Activated B cell treated with CpG ODN at 0.5 μM for 24 hours (primary cell): Measurements from ENCODE around the gene SKP2. TPM values are rescaled to one million over a fixed set of nuclear protein-coding genes. Genes with fewer than 3 reads are reported as not detected.

ENCODE experiments used
- ATAC-seq: fragments of 200-7000 bp; cut with Tn5 transposase; one replicate; pipeline ENCODE4 v1.10.0; 2021; ENCODE audit warnings: low read depth, mild to moderate bottlenecking, moderate library complexity
- CTCF ChIA-PET: fragments of 350-600 bp; sonication (Branson Sonifier 250); formaldehyde crosslinking; loops from one replicate; lab custom pipeline; 2021; ENCODE audit warnings: antibody characterized with exemption; lab: Charles Lee
- POLR2A ChIA-PET: fragments of 350-600 bp; sonication (Branson Sonifier 250); formaldehyde crosslinking; loops from one replicate; lab custom pipeline; 2021; ENCODE audit warnings: antibody characterized with exemption; lab: Charles Lee
- DNase-seq: peaks from one replicate; pipeline ENCODE4 v3.0.0; 2022
- H3K27ac Mint-ChIP-seq: one replicate; pipeline ENCODE4 v1.8.0; 2020; ENCODE audit warnings: mixed read lengths
- H3K27me3 Mint-ChIP-seq: one replicate; pipeline ENCODE4 v1.8.0; 2021; ENCODE audit warnings: mixed read lengths
- H3K36me3 Mint-ChIP-seq: one replicate; pipeline ENCODE4 v1.8.0; 2021; ENCODE audit warnings: low read depth, mixed read lengths
- H3K4me1 Mint-ChIP-seq: one replicate; pipeline ENCODE4 v1.8.0; 2021; ENCODE audit warnings: mixed read lengths
- H3K4me3 Mint-ChIP-seq: one replicate; pipeline ENCODE4 v1.8.0; 2020; ENCODE audit warnings: mild to moderate bottlenecking, mixed read lengths
- H3K9me3 Mint-ChIP-seq: one replicate; pipeline ENCODE4 v1.8.0; 2020; ENCODE audit warnings: mixed read lengths
- CTCF ChIP-seq: fragments of 200-600 bp; IDR thresholded peaks from one replicate; pipeline ENCODE4 v1.8.0; 2022; ENCODE audit warnings: antibody characterized with exemption, mild to moderate bottlenecking
- intact Hi-C: fragments of 100-400 bp; cut with micrococcal nuclease; formaldehyde crosslinking; loops from one replicate; pipeline ENCODE4 v1.15.1; 2024
- total RNA-seq: library from RNA; stranded (reverse); gene quantifications from 2 replicates; pipeline ENCODE4 v1.2.3, GENCODE V29; 2022

SKP2 gene
- total RNA-seq, 1 donor from 2014 or later, result 18.5 TPM

GRCh38 chr5:36228505-36228904, 76.6 kb downstream of the SKP2 start:
- ATAC-seq, result no peak

DNA sequence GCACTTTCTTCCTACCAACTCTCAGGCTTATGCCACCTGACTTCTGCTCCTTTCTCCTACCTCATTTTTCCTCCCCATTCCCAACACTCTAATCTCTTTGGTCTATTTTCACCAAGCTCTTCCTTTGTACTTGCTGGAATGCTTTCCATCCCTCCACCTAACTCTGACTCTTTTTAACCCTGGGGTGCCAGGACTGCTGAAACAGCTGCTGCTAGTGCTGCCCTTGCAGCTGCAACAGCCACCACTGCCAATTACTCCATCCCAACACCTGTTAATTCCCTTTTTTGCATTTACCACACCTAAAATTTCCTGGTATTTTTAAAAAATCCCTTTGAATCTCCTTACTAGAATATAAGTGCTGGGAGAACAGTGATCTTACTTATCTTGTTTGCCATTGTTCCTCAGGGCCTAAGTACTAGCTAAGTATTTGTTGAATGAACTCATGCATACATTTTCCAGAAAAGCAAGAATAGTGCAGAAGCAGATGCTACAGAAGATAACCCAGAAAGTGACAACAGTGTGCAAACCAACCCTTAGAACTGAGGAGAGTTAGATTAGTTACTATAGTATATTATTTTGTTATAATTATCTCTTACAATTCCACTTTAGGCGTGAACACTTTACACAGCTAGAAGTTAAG, 78.4 kb downstream of the SKP2 start:
- Mint-ChIP-seq H3K4me1 (no peaks in the 10 kb centered on the region), H3K36me3 (no peaks in the 10 kb centered on the region), H3K27ac (no peak overlapping the region), H3K9me3 (no peaks in the 10 kb centered on the region), H3K4me3 (no peak overlapping the region), H3K27me3 (no peaks in the 10 kb centered on the region)
- ChIA-PET POLR2A (interaction anchor here (1.2 kb wide), 1 partner anchor 12 kb away, joined by 4 read pairs; no protein-coding TSS in a partner anchor), CTCF (no interaction called here)
- intact Hi-C loops, result no loop called here
- ATAC-seq (no peak), DNase-seq (no peak)
- TF ChIP-seq CTCF, result no peak

More at GRCh38 chr5:36228505-36228904, 76.6 kb downstream of the SKP2 start:
- Mint-ChIP-seq H3K9me3 (no peaks in the 10 kb centered on the region), H3K27me3 (no peaks in the 10 kb centered on the region), H3K4me3 (no peak overlapping the region), H3K27ac (no peak overlapping the region), H3K36me3 (no peaks in the 10 kb centered on the region), H3K4me1 (no peaks in the 10 kb centered on the region)
- intact Hi-C loops, result no loop called here
- DNase-seq, result no peak
- ChIA-PET CTCF (no interaction called here), POLR2A (no interaction called here)
- TF ChIP-seq CTCF, result no peak

DNA sequence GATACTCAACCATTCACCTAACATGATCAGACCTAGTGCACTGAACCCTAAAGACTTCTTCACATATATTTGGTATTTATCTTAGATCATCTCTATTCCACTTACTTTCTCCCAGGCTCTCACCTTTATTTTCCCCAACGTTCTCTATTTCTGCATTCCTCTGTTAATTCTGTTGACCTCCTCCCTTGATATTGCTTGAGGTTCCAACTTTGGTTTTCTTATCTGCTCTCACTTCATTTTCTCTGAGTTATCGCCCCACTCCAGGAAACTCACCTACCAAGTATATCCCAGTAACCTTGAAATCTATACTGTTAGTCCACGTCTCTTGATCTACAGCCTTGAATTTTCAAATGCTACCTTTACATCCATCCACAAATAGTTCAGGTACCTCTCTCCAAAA, 80.6 kb downstream of the SKP2 start:
- H3K4me1 Mint-ChIP-seq, result peaks cover 15% of the 10 kb centered on the region
- no peak overlapping the region for H3K27ac Mint-ChIP-seq
- ChIA-PET CTCF (no interaction called here), POLR2A (interaction anchor here (1.0 kb wide), 1 partner anchor 10 kb away, joined by 3 read pairs; the partner anchor contains the start of gene NADK2)
- ATAC-seq, result no peak
- intact Hi-C loops, result loop anchor here (1.0 kb wide), 1 partner anchor 8 kb away; no protein-coding TSS in a partner anchor
- DNase-seq, result no peak
- H3K9me3 Mint-ChIP-seq, result no peaks in the 10 kb centered on the region
- H3K4me3 Mint-ChIP-seq, result no peak overlapping the region
- TF ChIP-seq CTCF, result no peak
- no peaks in the 10 kb centered on the region for H3K36me3 Mint-ChIP-seq
- H3K27me3 Mint-ChIP-seq, result no peaks in the 10 kb centered on the region

Other genes starting within 250 kb of the SKP2 start
- gene CAPSL, start 213.5 kb upstream of the SKP2 start, total RNA-seq, result not detected in 2 replicates
- gene UGT3A1, start 160.7 kb upstream of the SKP2 start, total RNA-seq, result not detected in 2 replicates
- gene UGT3A2, start 85.2 kb upstream of the SKP2 start, total RNA-seq, result not detected in 2 replicates
- 6.4 and 8.9 TPM in 2 replicates for gene LMBRD2, start 224 bp upstream of the SKP2 start, total RNA-seq
- 13.3 and 18.2 TPM in 2 replicates for gene NADK2, start 89.8 kb downstream of the SKP2 start, total RNA-seq
- gene RANBP3L, start 149.8 kb downstream of the SKP2 start, total RNA-seq, result 0.13 TPM in 1 of 2 replicates, not detected in the other